Esophagus (tissue), 2 donors: ENCODE results near the gene ERBB4. TPM values are rescaled to one million over a fixed set of nuclear protein-coding genes. Genes with fewer than 3 reads are reported as not detected.
"Not testable (repeated sequence)": the region's sequence is repeated elsewhere in the genome, so short reads cannot be mapped to it uniquely, and the experiment has no call there.

ENCODE experiments used
- H3K27ac ChIP-seq, 2 donors: one replicate each; pipeline ENCODE4 v1.5.1; 2013; ENCODE audit warnings: low read depth in 2 of 2, mild to moderate bottlenecking in 2 of 2, inconsistent platforms in 1 of 2, low read length in 1 of 2, moderate library complexity in 1 of 2
- H3K27me3 ChIP-seq, 2 donors: one replicate each; pipeline ENCODE4 v1.6.1; 2013; ENCODE audit warnings: low read length in 2 of 2, control low read depth in 1 of 2, mild to moderate bottlenecking in 1 of 2; ENCODE audit not compliant: insufficient read depth in 2 of 2, control insufficient read depth in 1 of 2
- H3K36me3 ChIP-seq, 2 donors: one replicate each; pipeline ENCODE4 v1.6.1; 2013; ENCODE audit warnings: low read length in 1 of 2; ENCODE audit not compliant: control insufficient read depth in 2 of 2, insufficient read depth in 2 of 2
- H3K4me1 ChIP-seq, 2 donors: one replicate each; pipeline ENCODE4 v1.6.1; 2013; ENCODE audit warnings: low read length in 1 of 2; ENCODE audit not compliant: control insufficient read depth in 2 of 2, insufficient read depth in 2 of 2
- H3K4me3 ChIP-seq, 2 donors: one replicate each; pipeline ENCODE4 v1.5.1; 2013; ENCODE audit warnings: low read length in 2 of 2, mild to moderate bottlenecking in 2 of 2, low read depth in 1 of 2, moderate library complexity in 1 of 2
- H3K9me3 ChIP-seq, 2 donors: one replicate each; pipeline ENCODE4 v1.6.1; 2013; ENCODE audit warnings: mild to moderate bottlenecking in 2 of 2, low read depth in 1 of 2, low read length in 1 of 2, moderate library complexity in 1 of 2; ENCODE audit not compliant: control insufficient read depth in 2 of 2, insufficient read depth in 1 of 2
- WGBS, 2 donors: extraction: QIAGEN DNeasy Blood & Tissue Kit; methylation state at CpG; one replicate each; pipeline ENCODE4 v1.1.7; 2013; 5-methylcytosine and 5-hydroxymethylcytosine counted together
- polyA plus RNA-seq, 2 donors: library from polyadenylated mRNA; stranded (reverse); fragments of 200-250 nt; gene quantifications; one replicate each; pipeline ENCODE4 v1.2.3, GENCODE V29; 2013
- donor health status: healthy with polysubstance abuse.
- donor health status: Bipolar disorder and iron deficiency.

ERBB4 gene
- polyA plus RNA-seq, 2 donors: under 0.01 to 0.06 TPM

GRCh38 chr2:211568439-211568838, 970.2 kb downstream of the ERBB4 start:
- Histone ChIP-seq H3K4me1 (no peaks in the 10 kb centered on the region), H3K27ac (no peak overlapping the region), H3K27me3 (no peaks in the 10 kb centered on the region), H3K4me3 (no peak overlapping the region), H3K9me3 (peaks cover 0 to 3% of the 10 kb centered on the region in 2 donors), H3K36me3 (no peaks in the 10 kb centered on the region)
- WGBS, 2 donors: 86 to 92% methylated on average over 3 of the region's 3 CpGs

GRCh38 chr2:211564441-211564840, 974.2 kb downstream of the ERBB4 start:
- Histone ChIP-seq H3K27me3 (no peaks in the 10 kb centered on the region), H3K36me3 (no peaks in the 10 kb centered on the region), H3K4me1 (no peaks in the 10 kb centered on the region), H3K4me3 (no peak overlapping the region), H3K27ac (no peak overlapping the region), H3K9me3 (no peaks in the 10 kb centered on the region)
- 60 to 61% methylated on average over 3 of the region's 3 CpGs for WGBS, 2 donors

GRCh38 chr2:211545582-211545981, 993.0 kb downstream of the ERBB4 start:
- Histone ChIP-seq H3K27me3 (no peaks in the 10 kb centered on the region), H3K4me1 (no peaks in the 10 kb centered on the region), H3K4me3 (no peak overlapping the region), H3K36me3 (no peaks in the 10 kb centered on the region), H3K9me3 (no peaks in the 10 kb centered on the region), H3K27ac (no peak overlapping the region)
- 85 to 91% methylated on average over 3 of the region's 3 CpGs for WGBS, 2 donors

- 24 to 26% methylated on average over 5 of the region's 5 CpGs for WGBS, 2 donors
- no peak overlapping the region for H3K4me3 ChIP-seq
- no peaks in the 10 kb centered on the region for H3K4me1 ChIP-seq
- no peak overlapping the region for H3K27ac ChIP-seq
- H3K36me3 ChIP-seq: no peaks in the 10 kb centered on the region
- H3K9me3 ChIP-seq: peaks cover 0 to 3% of the 10 kb centered on the region in 2 donors
- H3K27me3 ChIP-seq: no peaks in the 10 kb centered on the region
These were observed 1004.0 kb downstream of the ERBB4 start for GRCh38 chr2:211534632-211535031.

GRCh38 chr2:211524248-211524647, 1014.4 kb downstream of the ERBB4 start:
- H3K4me1 ChIP-seq, H3K27me3 ChIP-seq, H3K36me3 ChIP-seq, H3K4me3 ChIP-seq, H3K27ac ChIP-seq, H3K9me3 ChIP-seq: not testable (repeated sequence)
- WGBS, 2 donors: 92 to 98% methylated on average over 13 to 18 of the region's 18 CpGs

GRCh38 chr2:211516537-211516936, 1022.1 kb downstream of the ERBB4 start:
- Histone ChIP-seq H3K27ac (no peak overlapping the region), H3K4me3 (no peak overlapping the region), H3K36me3 (no peaks in the 10 kb centered on the region), H3K4me1 (no peaks in the 10 kb centered on the region), H3K27me3 (no peaks in the 10 kb centered on the region), H3K9me3 (no peaks in the 10 kb centered on the region)
- 83 to 96% methylated on average over 3 of the region's 3 CpGs for WGBS, 2 donors

GRCh38 chr2:211514049-211514448, 1024.6 kb downstream of the ERBB4 start:
- WGBS, 2 donors: 92 to 94% methylated on average over 3 of the region's 3 CpGs
- no peak overlapping the region for H3K27ac ChIP-seq
- no peaks in the 10 kb centered on the region for H3K9me3 ChIP-seq
- no peak overlapping the region for H3K4me3 ChIP-seq
- no peaks in the 10 kb centered on the region for H3K27me3 ChIP-seq
- no peaks in the 10 kb centered on the region for H3K4me1 ChIP-seq
- H3K36me3 ChIP-seq: no peaks in the 10 kb centered on the region

- Histone ChIP-seq H3K36me3 (no peaks in the 10 kb centered on the region), H3K27ac (no peak overlapping the region), H3K4me3 (no peak overlapping the region), H3K4me1 (no peaks in the 10 kb centered on the region), H3K9me3 (no peaks in the 10 kb centered on the region), H3K27me3 (no peaks in the 10 kb centered on the region)
- 51 to 56% methylated on average over 3 of the region's 3 CpGs for WGBS, 2 donors
These were observed 1025.2 kb downstream of the ERBB4 start for GRCh38 chr2:211513446-211513845.

GRCh38 chr2:211512806-211513205, 1025.8 kb downstream of the ERBB4 start:
- Histone ChIP-seq H3K27ac (no peak overlapping the region), H3K36me3 (no peaks in the 10 kb centered on the region), H3K9me3 (no peaks in the 10 kb centered on the region), H3K4me3 (no peak overlapping the region), H3K27me3 (no peaks in the 10 kb centered on the region), H3K4me1 (no peaks in the 10 kb centered on the region)
- WGBS, 2 donors: 45 to 56% methylated on average over 3 of the region's 3 CpGs

GRCh38 chr2:211503856-211504255, 1034.7 kb downstream of the ERBB4 start:
- no peak overlapping the region for H3K4me3 ChIP-seq
- H3K27ac ChIP-seq: no peak overlapping the region
- H3K27me3 ChIP-seq: no peaks in the 10 kb centered on the region
- H3K36me3 ChIP-seq: no peaks in the 10 kb centered on the region
- no peaks in the 10 kb centered on the region for H3K4me1 ChIP-seq
- H3K9me3 ChIP-seq: peaks cover 0 to 5% of the 10 kb centered on the region in 2 donors
